MCF 10A (cell line): ENCODE data around the gene MPL. TPM values are rescaled to one million over a fixed set of nuclear protein-coding genes. Genes with fewer than 3 reads are reported as not detected.

Experiments used
- BruUV-seq: library from RNA; stranded (reverse); fragments of 400-500 nt; replicated peaks from 2 replicates; lab custom pipeline; 2021; lab: Mats Ljungman, UMichigan
- CTCF ChIA-PET: fragments of 300-600 bp; sonication (Branson Sonifier 250); formaldehyde crosslinking; extraction: SDS; loops from one replicate; lab custom pipeline; 2021; ENCODE audit warnings: antibody characterized with exemption, inconsistent platforms; lab: Yijun Ruan, JAX
- POLR2A ChIA-PET: fragments of 300-600, 350-650 bp; sonication (Branson Sonifier 250); formaldehyde crosslinking; extraction: SDS; loops from one replicate; lab custom pipeline; 2020; ENCODE audit warnings: antibody characterized with exemption, inconsistent platforms; lab: Yijun Ruan, JAX
- DNase-seq: peaks from one replicate; pipeline ENCODE4 v3.0.0-alpha.2; 2018; ENCODE audit not compliant: unreplicated experiment
- H3K27ac Mint-ChIP-seq: one replicate; pipeline ENCODE4 v1.8.0; 2022; ENCODE audit warnings: mild to moderate bottlenecking, low read depth, mixed read lengths; ENCODE audit not compliant: unreplicated experiment
- H3K27me3 Mint-ChIP-seq: one replicate; pipeline ENCODE4 v1.8.0; 2022; ENCODE audit warnings: mixed read lengths; ENCODE audit not compliant: insufficient read depth, unreplicated experiment
- H3K36me3 Mint-ChIP-seq: one replicate; pipeline ENCODE4 v1.8.0; 2022; ENCODE audit warnings: mild to moderate bottlenecking, moderate library complexity, mixed read lengths; ENCODE audit not compliant: insufficient read depth, unreplicated experiment
- H3K4me1 Mint-ChIP-seq: one replicate; pipeline ENCODE4 v1.8.0; 2022; ENCODE audit warnings: mixed read lengths; ENCODE audit not compliant: insufficient read depth, unreplicated experiment
- H3K4me3 Mint-ChIP-seq: one replicate; pipeline ENCODE4 v1.8.0; 2022; ENCODE audit warnings: mild to moderate bottlenecking, moderate library complexity, mixed read lengths; ENCODE audit not compliant: unreplicated experiment
- H3K9me3 Mint-ChIP-seq: one replicate; pipeline ENCODE4 v1.8.0; 2022; ENCODE audit warnings: mixed read lengths; ENCODE audit not compliant: unreplicated experiment
- CTCF ChIP-seq: fragments of 200-600 bp; IDR thresholded peaks from one replicate; pipeline ENCODE4 v1.8.0; 2022; ENCODE audit warnings: antibody characterized with exemption, mild to moderate bottlenecking; ENCODE audit not compliant: unreplicated experiment
- intact Hi-C: fragments of 100-400 bp; cut with micrococcal nuclease; formaldehyde crosslinking; loops from 2 replicates; pipeline ENCODE4 v1.14.1; 2022
- total RNA-seq: library from RNA; stranded (reverse); gene quantifications from 2 replicates; pipeline ENCODE4 v1.2.3, GENCODE V29; 2022

MPL gene
- total RNA-seq, 1 experiment from 2014 or later: not detected

DNA sequence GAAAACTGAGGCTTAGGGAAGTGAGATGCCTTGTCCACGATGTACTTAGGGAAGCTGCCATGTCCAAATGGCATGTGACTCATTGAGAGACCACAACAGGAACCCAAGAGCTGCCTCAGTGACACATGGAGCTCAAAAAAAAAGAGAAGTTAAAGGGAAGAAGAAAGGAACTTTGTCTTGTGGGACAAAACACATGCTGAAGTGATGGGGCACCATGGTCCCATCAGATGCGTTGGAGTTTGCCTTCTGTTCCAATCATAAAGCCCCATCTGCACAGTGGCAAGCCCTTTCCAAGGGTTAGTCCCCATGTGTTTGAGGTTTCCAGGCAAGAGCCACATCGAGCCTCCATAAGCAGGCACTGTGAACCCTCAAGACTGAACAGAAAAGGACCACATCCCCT lies 44.0 kb downstream of the MPL start:
- Mint-ChIP-seq H3K36me3 (peaks cover 50% of the 10 kb centered on the region), H3K9me3 (no peaks in the 10 kb centered on the region), H3K27ac (no peak overlapping the region), H3K4me3 (no peak overlapping the region), H3K4me1 (no peaks in the 10 kb centered on the region), H3K27me3 (no peaks in the 10 kb centered on the region)
- ChIA-PET CTCF (interaction anchor here (0.6 to 0.7 kb wide), 3 partner anchors 23 to 171 kb away, joined by 4 to 5 read pairs (median 4); partner anchors contain the start of gene CDC20), POLR2A (interaction anchor here (1.5 kb wide), 1 partner anchor 13 kb away, joined by 3 read pairs; no protein-coding TSS in a partner anchor)
- intact Hi-C loops: loop anchor here (10.0 kb wide), 1 partner anchor 147 kb away; no protein-coding TSS in a partner anchor
- no peak for DNase-seq
- TF ChIP-seq CTCF: no peak
- no TSS peak for BruUV-seq

- Mint-ChIP-seq H3K27ac (no peak overlapping the region), H3K4me3 (no peak overlapping the region)
- POLR2A ChIA-PET: interaction anchor here (1.5 kb wide), 1 partner anchor 14 kb away, joined by 3 read pairs; no protein-coding TSS in a partner anchor
Measured at GRCh38 chr1:43382027-43382779, 44.6 kb downstream of the MPL start.

DNA sequence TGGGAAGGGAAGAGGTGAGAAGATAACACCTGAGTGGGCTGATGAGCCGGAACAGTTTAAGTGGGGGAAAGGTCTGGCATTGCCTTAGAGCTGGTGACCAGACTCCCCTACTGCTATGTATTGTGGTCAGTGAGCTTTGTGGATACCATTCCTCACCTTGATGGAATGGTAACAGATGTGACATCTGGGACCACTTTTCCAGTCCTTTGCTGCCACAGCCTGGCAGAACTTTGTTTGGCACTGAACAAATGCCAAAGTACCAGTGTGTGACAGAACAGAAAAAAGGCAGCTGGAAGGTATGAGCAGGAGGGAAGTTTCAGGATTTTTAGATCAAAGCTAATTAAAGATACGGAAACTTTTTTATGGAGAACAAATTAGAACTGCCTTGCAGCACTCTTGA lies 45.8 kb downstream of the MPL start:
- Mint-ChIP-seq H3K4me3 (no peak overlapping the region), H3K9me3 (no peaks in the 10 kb centered on the region), H3K36me3 (peaks cover 59% of the 10 kb centered on the region), H3K4me1 (peaks cover 9% of the 10 kb centered on the region), H3K27ac (no peak overlapping the region), H3K27me3 (no peaks in the 10 kb centered on the region)
- POLR2A ChIA-PET: interaction anchor here (0.6 to 1.4 kb wide), 2 partner anchors 15 to 41 kb away, joined by 3 read pairs; no protein-coding TSS in a partner anchor
- CTCF ChIA-PET: interaction anchor here (0.6 to 1.1 kb wide), 3 partner anchors 26 to 166 kb away, joined by 3 to 5 read pairs (median 3); no protein-coding TSS in a partner anchor
- no TSS peak for BruUV-seq
- intact Hi-C loops: loop anchor here (10.0 kb wide), 1 partner anchor 149 kb away; no protein-coding TSS in a partner anchor
- TF ChIP-seq CTCF: no peak
- no peak for DNase-seq

More at GRCh38 chr1:43382027-43382779, 44.6 kb downstream of the MPL start:
- intact Hi-C loops: loop anchor here (10.0 kb wide), 1 partner anchor 147 kb away; no protein-coding TSS in a partner anchor
- no peak for TF ChIP-seq CTCF
- CTCF ChIA-PET: interaction anchor here (0.7 to 1.1 kb wide), 5 partner anchors 12 to 171 kb away, joined by 3 to 4 read pairs (median 3); no protein-coding TSS in a partner anchor
- no TSS peak for BruUV-seq
- Mint-ChIP-seq H3K9me3 (no peaks in the 10 kb centered on the region), H3K36me3 (peaks cover 56% of the 10 kb centered on the region), H3K27me3 (no peaks in the 10 kb centered on the region), H3K4me1 (no peaks in the 10 kb centered on the region)
- no peak for DNase-seq

DNA sequence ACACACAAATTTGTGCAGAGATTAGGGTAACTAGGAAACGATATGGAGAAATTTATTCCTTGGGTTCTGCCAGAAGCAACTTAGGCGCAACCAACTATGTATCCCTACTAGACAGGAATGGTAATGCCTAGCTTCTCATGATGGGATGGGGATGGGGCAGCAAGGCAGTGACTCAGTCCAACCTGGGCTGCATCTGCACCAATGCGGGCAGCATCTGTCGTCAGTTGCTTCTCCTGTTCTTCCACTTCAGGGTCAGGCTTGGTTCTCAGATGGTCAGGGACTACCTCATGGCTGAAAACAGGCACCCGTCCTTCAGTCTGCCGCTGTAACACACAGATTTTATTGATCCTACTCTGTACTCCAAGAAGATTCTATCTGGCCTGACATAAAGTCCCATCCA lies 49.1 kb downstream of the MPL start:
- peaks cover 59% of the 10 kb centered on the region for H3K36me3 Mint-ChIP-seq
- BruUV-seq: no TSS peak
- DNase-seq: no peak
- no peak for TF ChIP-seq CTCF
- intact Hi-C loops: loop anchor here (10.0 kb wide), 1 partner anchor 152 kb away; no protein-coding TSS in a partner anchor
- H3K9me3 Mint-ChIP-seq: no peaks in the 10 kb centered on the region
- H3K27me3 Mint-ChIP-seq: no peaks in the 10 kb centered on the region
- H3K27ac Mint-ChIP-seq: no peak overlapping the region
- CTCF ChIA-PET: no interaction called here
- POLR2A ChIA-PET: interaction anchor here (2.3 to 4.5 kb wide), 2 partner anchors 10 to 19 kb away, joined by 8 to 69 read pairs; partner anchors contain the start of gene ELOVL1
- H3K4me1 Mint-ChIP-seq: peaks cover 21% of the 10 kb centered on the region
- no peak overlapping the region for H3K4me3 Mint-ChIP-seq
